K562 (cell line): ENCODE measurements around the gene TRANK1. TPM values are rescaled to one million over a fixed set of nuclear protein-coding genes. Genes with fewer than 3 reads are reported as not detected.

Experiments used
- ARID4B ChIP-seq: sonication (generic); formaldehyde crosslinking; IDR thresholded peaks from 2 replicates; pipeline ENCODE4 v1.8.0; 2022; ENCODE audit warnings: mild to moderate bottlenecking, missing genetic modification reagents
- FOXK1 ChIP-seq: sonication (generic); formaldehyde crosslinking; IDR thresholded peaks from 2 replicates; pipeline ENCODE4 v1.8.0; 2022; ENCODE audit warnings: missing genetic modification reagents, mild to moderate bottlenecking, borderline replicate concordance
- GATAD2B ChIP-seq: fragments of 450-650 bp; IDR thresholded peaks from 2 replicates; pipeline ENCODE4 v1.6.1; 2017; ENCODE audit warnings: mild to moderate bottlenecking, borderline replicate concordance
- JUND ChIP-seq, 2 experiments: IDR thresholded peaks; 2 replicates in 1 of 2; 3 replicates in 1 of 2; pipeline ENCODE4 v1.6.1; 2011; ENCODE audit warnings: borderline replicate concordance in 2 of 2, low read depth in 2 of 2, low read length in 2 of 2, improper control_type of control experiment in 1 of 2, missing biosample characterization in 1 of 2, missing genetic modification characterization in 1 of 2, missing genetic modification reagents in 1 of 2
- MBD2 ChIP-seq: sonication (generic); IDR thresholded peaks from 2 replicates; pipeline ENCODE4 v1.6.1; 2016; ENCODE audit warnings: low read depth, borderline replicate concordance
- MIER1 ChIP-seq: fragments of 450-650 bp; IDR thresholded peaks from 2 replicates; pipeline ENCODE4 v1.6.1; 2016; ENCODE audit warnings: antibody characterized with exemption, mild to moderate bottlenecking, low read depth
- MNT ChIP-seq, 2 experiments: fragments of 450-650 bp; conservative IDR thresholded peaks; 2 replicates each; pipeline ENCODE4 v1.6.1; 2017; ENCODE audit warnings: mild to moderate bottlenecking in 2 of 2, moderate library complexity in 2 of 2
- NFE2 ChIP-seq: IDR thresholded peaks from 2 replicates; pipeline ENCODE4 v1.6.1; 2014; ENCODE audit warnings: antibody characterized with exemption, low read depth
- SAP30 ChIP-seq: fragments of 200-600 bp; sonication (generic); IDR thresholded peaks from 2 replicates; pipeline ENCODE4 v1.6.1; 2012; ENCODE audit warnings: borderline replicate concordance, low read depth, mild to moderate bottlenecking, moderate library complexity, low read length, control low read depth, inconsistent platforms; ENCODE audit not compliant: insufficient read depth, poor library complexity, severe bottlenecking
- SNIP1 ChIP-seq: fragments of 450-650 bp; IDR thresholded peaks from 2 replicates; pipeline ENCODE4 v1.7.1; 2017; ENCODE audit warnings: low read depth, mild to moderate bottlenecking
- SRSF1 ChIP-seq: fragments of 200-400 bp; formaldehyde crosslinking; IDR thresholded peaks from 2 replicates; pipeline ENCODE4 v1.6.1; 2017; ENCODE audit warnings: mild to moderate bottlenecking, low read depth, low read length, moderate library complexity
- STAT5A ChIP-seq: IDR thresholded peaks from 2 replicates; pipeline ENCODE4 v1.6.1; 2012; ENCODE audit warnings: low read length, inconsistent platforms, borderline replicate concordance
- TBL1XR1 ChIP-seq, 2 experiments: IDR thresholded peaks; 2 replicates each; pipeline ENCODE4 v1.6.1; 2012; ENCODE audit warnings: improper control_type of control experiment in 2 of 2, low read length in 2 of 2, mild to moderate bottlenecking in 1 of 2
- polyA plus RNA-seq, 8 experiments: library from polyadenylated mRNA; depleted of rRNA in 4 of 8; stranded (reverse) in 5 of 8; unstranded in 3 of 8; fragments of >200 nt; fragmentation: Nextera tagmentation in 2 of 8; fragmentation: Illumina TruSeq in 1 of 8; extraction: Ambion mirVana in 2 of 8; extraction: Trizol in 1 of 8; gene quantifications; 2 replicates each; pipeline versions ENCODE4 v1.2.1 to v1.2.3, GENCODE V29; 2011 to 2014; ENCODE audit warnings: inconsistent platforms in 1 of 8, missing spikeins in 1 of 8
- total RNA-seq, 7 experiments: library from RNA; depleted of rRNA in 6 of 7; stranded (reverse); fragments of >200 nt in 6 of 7; fragmentation: Illumina TruSeq in 2 of 7; extraction: Trizol in 2 of 7; gene quantifications; 2 replicates each; pipeline versions ENCODE4 v1.2.1 to v1.2.3, GENCODE V29; 2011 to 2021; ENCODE audit warnings: low replicate concordance in 1 of 7
- TF ChIP-seq, protein P1 (sequence below): fragments of 450-650 bp; IDR thresholded peaks from 2 replicates; pipeline ENCODE4 v1.7.0; 2016; ENCODE audit warnings: borderline replicate concordance
- TF ChIP-seq, protein P2 (sequence below): fragments of 450-650 bp; formaldehyde crosslinking; IDR thresholded peaks from 2 replicates; pipeline ENCODE4 v1.4.0; 2022; ENCODE audit warnings: missing genetic modification characterization

Gene TRANK1
- total and polyA plus RNA-seq, 9 of the 15 experiments (the other 6 are each of a cell fraction or from before 2014, with no cell fraction given), result 0.41 to 5.3 (median 2.1) TPM

- TF ChIP-seq, protein P1, sequence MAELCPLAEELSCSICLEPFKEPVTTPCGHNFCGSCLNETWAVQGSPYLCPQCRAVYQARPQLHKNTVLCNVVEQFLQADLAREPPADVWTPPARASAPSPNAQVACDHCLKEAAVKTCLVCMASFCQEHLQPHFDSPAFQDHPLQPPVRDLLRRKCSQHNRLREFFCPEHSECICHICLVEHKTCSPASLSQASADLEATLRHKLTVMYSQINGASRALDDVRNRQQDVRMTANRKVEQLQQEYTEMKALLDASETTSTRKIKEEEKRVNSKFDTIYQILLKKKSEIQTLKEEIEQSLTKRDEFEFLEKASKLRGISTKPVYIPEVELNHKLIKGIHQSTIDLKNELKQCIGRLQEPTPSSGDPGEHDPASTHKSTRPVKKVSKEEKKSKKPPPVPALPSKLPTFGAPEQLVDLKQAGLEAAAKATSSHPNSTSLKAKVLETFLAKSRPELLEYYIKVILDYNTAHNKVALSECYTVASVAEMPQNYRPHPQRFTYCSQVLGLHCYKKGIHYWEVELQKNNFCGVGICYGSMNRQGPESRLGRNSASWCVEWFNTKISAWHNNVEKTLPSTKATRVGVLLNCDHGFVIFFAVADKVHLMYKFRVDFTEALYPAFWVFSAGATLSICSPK, result 0 out of 2 replicates have a peak, but pooled peaks have one; percentile 40
- TF ChIP-seq MNT (conservative IDR thresholded peaks at IDR 0.05) (peak in 1 of 2 experiments; percentile 9; a peak in 2 of 4 replicates), SRSF1 (no peak), SNIP1 (no peak), MBD2 (no peak), NFE2 (peak; percentile 86), STAT5A (0 out of 2 replicates have a peak, but pooled peaks have one; percentile 7), FOXK1 (no peak), ARID4B (CRISPR knock-in tag) (peak; percentile 81; the same call in 1 of the 2 replicates), JUND (IDR thresholded peaks at IDR 0.05; ENCODE audit: borderline replicate concordance, low read depth, low read length) (peak; percentile 32; the same call in 1 of the 2 replicates), JUND (tag; IDR thresholded peaks at IDR 0.05; ENCODE audit: borderline replicate concordance, low read depth, low read length) (peak; percentile 27; the same call in 1 of the 3 replicates), TBL1XR1 (IDR thresholded peaks at IDR 0.05; ENCODE audit: low read length in 2 of 2) (0 out of 4 replicates have a peak, but pooled peaks of 1 of the 2 experiments have one; percentile 31), GATAD2B (peak; percentile 32; the same call in 1 of the 2 replicates), SAP30 (peak; percentile 30), MIER1 (0 out of 2 replicates have a peak, but pooled peaks have one; percentile 28)
- TF ChIP-seq, protein P2, sequence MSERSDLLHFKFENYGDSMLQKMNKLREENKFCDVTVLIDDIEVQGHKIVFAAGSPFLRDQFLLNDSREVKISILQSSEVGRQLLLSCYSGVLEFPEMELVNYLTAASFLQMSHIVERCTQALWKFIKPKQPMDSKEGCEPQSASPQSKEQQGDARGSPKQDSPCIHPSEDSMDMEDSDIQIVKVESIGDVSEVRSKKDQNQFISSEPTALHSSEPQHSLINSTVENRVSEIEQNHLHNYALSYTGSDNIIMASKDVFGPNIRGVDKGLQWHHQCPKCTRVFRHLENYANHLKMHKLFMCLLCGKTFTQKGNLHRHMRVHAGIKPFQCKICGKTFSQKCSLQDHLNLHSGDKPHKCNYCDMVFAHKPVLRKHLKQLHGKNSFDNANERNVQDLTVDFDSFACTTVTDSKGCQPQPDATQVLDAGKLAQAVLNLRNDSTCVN (CRISPR knock-in tag), result no peak
These were observed 47.3 kb upstream of the TRANK1 start (continued) for GRCh38 chr3:36991923-36992805.
